D721Med (cell line): ENCODE data around the gene ELMO2.

Source experiments
- DNase-seq: peaks from one replicate; pipeline ENCODE4 v3.0.0; 2011; ENCODE audit warnings: low spot score; ENCODE audit not compliant: insufficient read length
- FAIRE-seq: peaks from 2 replicates; lab custom pipeline; 2011; peaks lifted over from hg19 to GRCh38; lab: Jason Lieb, UNC
- TF ChIP-seq, protein P1 (sequence below): IDR thresholded peaks from 2 replicates; pipeline ENCODE4 v1.5.1; 2012; ENCODE audit warnings: mild to moderate bottlenecking, control low read depth; ENCODE audit not compliant: insufficient read depth; ENCODE audit errors: missing control alignments

ELMO2 gene

DNA sequence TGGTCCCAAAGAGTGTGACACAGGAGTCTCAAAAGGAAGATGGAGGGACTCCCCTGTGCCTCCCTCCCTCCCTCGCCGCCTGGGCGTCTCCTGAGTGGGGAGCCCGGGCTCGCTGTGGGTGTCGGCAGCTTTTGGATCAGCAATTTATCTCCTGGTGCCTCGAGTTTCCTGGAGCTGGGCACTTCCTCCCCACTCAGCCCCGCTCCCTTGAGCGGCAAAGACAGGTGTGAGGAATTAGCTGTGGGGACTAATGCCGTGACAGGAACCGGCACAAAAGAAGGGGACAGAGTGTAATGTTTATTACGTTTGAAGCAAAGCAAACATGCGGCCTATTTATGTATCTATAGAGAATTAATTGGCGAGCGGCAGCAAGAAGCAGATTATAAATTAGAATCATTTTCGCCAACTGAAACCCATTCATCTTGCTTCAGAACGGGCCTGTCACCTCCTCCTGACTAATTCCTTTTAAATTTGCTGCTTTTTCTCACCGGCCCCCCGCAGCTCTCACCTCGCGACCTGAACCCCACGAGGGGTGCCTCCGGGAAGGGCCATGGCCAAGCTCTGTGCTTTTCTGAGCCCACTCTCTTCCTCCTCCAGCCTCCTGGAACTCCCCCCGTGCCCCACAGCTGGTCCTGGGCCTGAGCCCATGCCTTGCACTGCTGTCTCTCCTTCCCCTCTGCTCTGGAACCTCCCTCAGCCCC, 89.3 kb downstream of the ELMO2 start:
- no peak for DNase-seq

More for the DNA sequence above, 89.3 kb downstream of the ELMO2 start:
- TF ChIP-seq, protein P1, sequence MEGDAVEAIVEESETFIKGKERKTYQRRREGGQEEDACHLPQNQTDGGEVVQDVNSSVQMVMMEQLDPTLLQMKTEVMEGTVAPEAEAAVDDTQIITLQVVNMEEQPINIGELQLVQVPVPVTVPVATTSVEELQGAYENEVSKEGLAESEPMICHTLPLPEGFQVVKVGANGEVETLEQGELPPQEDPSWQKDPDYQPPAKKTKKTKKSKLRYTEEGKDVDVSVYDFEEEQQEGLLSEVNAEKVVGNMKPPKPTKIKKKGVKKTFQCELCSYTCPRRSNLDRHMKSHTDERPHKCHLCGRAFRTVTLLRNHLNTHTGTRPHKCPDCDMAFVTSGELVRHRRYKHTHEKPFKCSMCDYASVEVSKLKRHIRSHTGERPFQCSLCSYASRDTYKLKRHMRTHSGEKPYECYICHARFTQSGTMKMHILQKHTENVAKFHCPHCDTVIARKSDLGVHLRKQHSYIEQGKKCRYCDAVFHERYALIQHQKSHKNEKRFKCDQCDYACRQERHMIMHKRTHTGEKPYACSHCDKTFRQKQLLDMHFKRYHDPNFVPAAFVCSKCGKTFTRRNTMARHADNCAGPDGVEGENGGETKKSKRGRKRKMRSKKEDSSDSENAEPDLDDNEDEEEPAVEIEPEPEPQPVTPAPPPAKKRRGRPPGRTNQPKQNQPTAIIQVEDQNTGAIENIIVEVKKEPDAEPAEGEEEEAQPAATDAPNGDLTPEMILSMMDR, result no peak
- FAIRE-seq, result no peak
